Hippocampal formation (tissue), 2 donors: ENCODE measurements around the gene MTTP.

Experiments used
- DNase-seq, 2 donors: peaks; one replicate each; lab custom pipeline; 2025; lab: John Stamatoyannopoulos, UW

MTTP gene

GRCh38 chr4:99593781-99594641 is 19.4 kb downstream of the MTTP start:
- DNase-seq = no peak

- DNase-seq = no peak
Measured at GRCh38 chr4:99594818-99595217, 20.2 kb downstream of the MTTP start.

GRCh38 chr4:99606716-99607115 is 32.1 kb downstream of the MTTP start:
- no peak for DNase-seq

- no peak for DNase-seq
Measured at GRCh38 chr4:99608417-99608816, 33.8 kb downstream of the MTTP start.

GRCh38 chr4:99610605-99611175 is 36.1 kb downstream of the MTTP start:
- DNase-seq = no peak

GRCh38 chr4:99612281-99612680 is 37.7 kb downstream of the MTTP start:
- DNase-seq = no peak

- DNase-seq = no peak
Measured at GRCh38 chr4:99612704-99613103, 38.1 kb downstream of the MTTP start.

- no peak for DNase-seq
Measured at GRCh38 chr4:99614491-99614890, 39.9 kb downstream of the MTTP start.

GRCh38 chr4:99615170-99615820 is 40.7 kb downstream of the MTTP start:
- DNase-seq = no peak

- DNase-seq = no peak
Measured at GRCh38 chr4:99617374-99617773, 42.8 kb downstream of the MTTP start.

GRCh38 chr4:99622341-99622740 is 47.7 kb downstream of the MTTP start:
- no peak for DNase-seq

- DNase-seq = no peak
Measured at GRCh38 chr4:99624141-99624719, 49.6 kb downstream of the MTTP start.

- no peak for DNase-seq
Measured at GRCh38 chr4:99625369-99625768, 50.7 kb downstream of the MTTP start.

- DNase-seq = no peak
Measured at GRCh38 chr4:99628040-99628439, 53.4 kb downstream of the MTTP start.

- no peak for DNase-seq
Measured at GRCh38 chr4:99629962-99630554, 55.4 kb downstream of the MTTP start.

- no peak for DNase-seq
Measured at GRCh38 chr4:99630857-99631360, 56.3 kb downstream of the MTTP start.

- no peak for DNase-seq
Measured at GRCh38 chr4:99633772-99634171, 59.1 kb downstream of the MTTP start.

- DNase-seq = no peak
Measured at GRCh38 chr4:99634742-99635360, 60.2 kb downstream of the MTTP start.

GRCh38 chr4:99635601-99636000 is 61.0 kb downstream of the MTTP start:
- no peak for DNase-seq

- no peak for DNase-seq
Measured at GRCh38 chr4:99636422-99636821, 61.8 kb downstream of the MTTP start.

- no peak for DNase-seq
Measured at GRCh38 chr4:99637174-99637573, 62.5 kb downstream of the MTTP start.

GRCh38 chr4:99640676-99641075 is 66.1 kb downstream of the MTTP start:
- DNase-seq = no peak
